Muscle of arm (tissue), 14 donors: ENCODE results near the gene SYCE1L. TPM values are rescaled to one million over a fixed set of nuclear protein-coding genes. Genes with fewer than 3 reads are reported as not detected.
"Not testable (repeated sequence)": the region's sequence is repeated elsewhere in the genome, so short reads cannot be mapped to it uniquely, and the experiment has no call there.

Experiments used
- DNase-seq: peaks from one replicate; pipeline ENCODE4 v3.0.0-alpha.2; 2013
- long read RNA-seq, 11 donors: transcript quantifications; one replicate each; lab custom pipeline, GENCODE V29; 2026
- polyA plus RNA-seq, 12 donors: library from polyadenylated mRNA; unstranded; fragments of 120-200 nt; gene quantifications; one replicate each; pipeline ENCODE4 v1.2.1, GENCODE V29; 2013; ENCODE audit not compliant: insufficient read length in 12 of 12

SYCE1L gene, protein sequence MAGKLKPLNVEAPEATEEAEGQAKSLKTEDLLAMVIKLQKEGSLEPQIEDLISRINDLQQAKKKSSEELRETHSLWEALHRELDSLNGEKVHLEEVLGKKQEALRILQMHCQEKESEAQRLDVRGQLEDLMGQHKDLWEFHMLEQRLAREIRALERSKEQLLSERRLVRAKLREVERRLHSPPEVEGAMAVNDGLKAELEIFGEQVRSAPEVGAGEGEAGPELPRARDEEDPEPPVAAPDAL
- 1 to 10 TPM in 10 of 12 donors, not detected in 2; 1.7 to 5.3 (median 3.7) TPM for polyA plus RNA-seq
- long read RNA-seq, donor 1, partial matches to known transcripts: 13 of 16 reads
- long read RNA-seq, donor 1, other reads (novel, unspliced or antisense): 0 of 16 reads
- long read RNA-seq, donor 2, partial matches to known transcripts: 11 of 11 reads
- long read RNA-seq, donor 2, other reads (novel, unspliced or antisense): 0 of 11 reads
- long read RNA-seq, donor 3, partial matches to known transcripts: 5 of 5 reads
- long read RNA-seq, donor 3, other reads (novel, unspliced or antisense): 0 of 5 reads
- long read RNA-seq, donor 4, partial matches to known transcripts: 0 of 1 reads
- long read RNA-seq, donor 4, other reads (novel, unspliced or antisense): 0 of 1 reads
- long read RNA-seq, donor 5, partial matches to known transcripts: 8 of 10 reads
- long read RNA-seq, donor 5, other reads (novel, unspliced or antisense): 0 of 10 reads
- long read RNA-seq, donor 6: 0 reads
- long read RNA-seq, donor 7, partial matches to known transcripts: 0 of 2 reads
- long read RNA-seq, donor 7, other reads (novel, unspliced or antisense): 0 of 2 reads
- long read RNA-seq, donor 8, partial matches to known transcripts: 0 of 1 reads
- long read RNA-seq, donor 8, other reads (novel, unspliced or antisense): 0 of 1 reads
- long read RNA-seq, donor 9, partial matches to known transcripts: 0 of 1 reads
- long read RNA-seq, donor 9, other reads (novel, unspliced or antisense): 0 of 1 reads
- long read RNA-seq, donor 10, partial matches to known transcripts: 8 of 8 reads
- long read RNA-seq, donor 10, other reads (novel, unspliced or antisense): 0 of 8 reads
- long read RNA-seq, donor 11, partial matches to known transcripts: 7 of 8 reads
- long read RNA-seq, donor 11, other reads (novel, unspliced or antisense): 0 of 8 reads

DNA sequence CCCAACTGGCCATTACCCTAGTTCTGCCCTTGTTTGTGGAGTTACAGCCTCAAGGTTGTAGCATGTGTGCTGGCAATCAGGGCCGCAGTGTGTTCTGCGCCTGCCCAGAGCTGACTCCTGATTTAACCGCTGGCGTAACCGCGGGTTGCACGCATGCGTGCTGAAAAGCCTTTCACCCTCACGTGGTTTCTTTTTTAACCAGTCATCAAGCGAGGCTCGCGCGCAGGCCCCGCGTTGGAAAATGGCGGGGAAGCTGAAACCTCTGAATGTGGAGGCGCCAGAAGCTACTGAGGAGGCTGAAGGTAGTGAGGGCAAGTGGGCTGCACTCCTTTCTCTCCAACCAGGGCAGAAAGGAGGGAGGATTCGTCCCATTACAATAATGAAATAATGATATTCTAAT, at the start of gene SYCE1L:
Gene SYCE1L, plus strand, starts transcription at position 198 of the 400 bp plus-strand sequence. Its CDS starts 44 bp downstream, at position 242.
- DNase-seq: no peak

DNA sequence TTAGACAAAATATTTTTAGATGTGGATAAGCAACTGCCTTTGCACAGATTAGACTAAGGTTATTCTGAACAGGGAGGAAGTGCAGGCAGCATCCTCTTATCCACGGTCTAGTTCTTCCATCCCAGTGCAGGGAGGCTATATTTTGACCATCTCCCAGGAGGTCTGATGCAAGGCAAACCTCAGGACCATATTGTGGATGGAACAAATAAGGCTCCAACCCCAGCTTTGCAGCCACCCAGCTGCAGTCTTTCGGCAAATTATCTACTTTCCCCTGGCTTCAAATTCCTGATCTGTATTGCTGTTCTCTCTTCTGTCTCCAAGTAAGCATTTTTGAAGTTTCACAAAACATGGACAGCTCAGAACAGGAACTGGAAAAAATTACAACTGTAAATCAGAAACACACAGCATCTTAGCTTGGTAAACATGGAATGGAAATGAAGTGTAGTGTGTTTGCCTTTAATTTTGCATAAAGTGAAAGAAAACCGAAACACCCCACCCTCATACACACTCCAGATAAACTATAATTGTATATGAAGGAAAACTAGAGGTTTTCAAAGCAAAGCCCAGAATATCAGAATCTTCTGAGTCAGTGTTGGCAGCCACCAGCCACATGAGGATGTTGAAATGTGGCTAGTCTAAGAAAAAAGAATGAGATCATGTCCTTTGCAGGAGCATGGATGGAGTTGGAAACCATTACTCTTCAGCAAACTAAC, 41.7 kb upstream of the SYCE1L start:
- DNase-seq: peak; percentile 77

DNA sequence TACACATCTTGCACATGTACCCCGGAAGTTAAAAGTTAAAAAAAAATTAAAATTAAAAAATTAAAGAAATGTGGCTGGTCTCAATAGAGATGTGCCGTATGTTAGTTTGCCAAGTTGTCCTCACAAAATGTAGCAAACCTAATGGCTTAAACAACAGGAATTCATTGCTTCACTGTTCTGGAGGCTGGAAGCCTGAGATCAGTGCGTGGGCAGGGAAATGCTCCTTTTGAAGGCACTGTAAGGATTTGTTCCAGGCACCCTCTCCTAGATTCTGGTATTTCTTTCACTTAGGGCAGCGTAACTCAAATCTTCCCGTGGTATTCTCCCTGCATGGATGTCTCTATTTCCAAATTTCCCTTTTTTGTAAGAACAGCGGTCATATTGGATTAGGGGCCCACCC, 40.9 kb upstream of the SYCE1L start:
- DNase-seq: no peak

DNA sequence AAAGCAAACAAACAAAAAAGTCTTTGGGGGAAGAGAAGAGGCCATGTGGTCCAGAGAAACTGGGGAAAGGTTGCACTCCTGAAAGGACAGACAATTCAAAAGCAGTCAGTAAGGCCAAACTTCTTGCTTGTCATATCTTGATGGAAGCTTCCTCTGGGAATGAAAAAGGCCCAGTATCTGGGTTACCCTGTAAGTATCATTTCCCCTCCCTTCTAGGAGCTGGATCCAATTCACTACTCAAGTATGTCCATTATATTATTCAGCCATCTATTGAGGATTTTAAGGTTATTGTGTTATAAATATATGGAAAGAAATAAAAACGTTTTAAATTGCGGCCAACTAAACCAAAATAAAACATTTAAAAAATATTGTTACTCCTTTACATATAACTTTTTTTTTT, 34.2 kb upstream of the SYCE1L start:
- DNase-seq: peak; percentile 61

DNA sequence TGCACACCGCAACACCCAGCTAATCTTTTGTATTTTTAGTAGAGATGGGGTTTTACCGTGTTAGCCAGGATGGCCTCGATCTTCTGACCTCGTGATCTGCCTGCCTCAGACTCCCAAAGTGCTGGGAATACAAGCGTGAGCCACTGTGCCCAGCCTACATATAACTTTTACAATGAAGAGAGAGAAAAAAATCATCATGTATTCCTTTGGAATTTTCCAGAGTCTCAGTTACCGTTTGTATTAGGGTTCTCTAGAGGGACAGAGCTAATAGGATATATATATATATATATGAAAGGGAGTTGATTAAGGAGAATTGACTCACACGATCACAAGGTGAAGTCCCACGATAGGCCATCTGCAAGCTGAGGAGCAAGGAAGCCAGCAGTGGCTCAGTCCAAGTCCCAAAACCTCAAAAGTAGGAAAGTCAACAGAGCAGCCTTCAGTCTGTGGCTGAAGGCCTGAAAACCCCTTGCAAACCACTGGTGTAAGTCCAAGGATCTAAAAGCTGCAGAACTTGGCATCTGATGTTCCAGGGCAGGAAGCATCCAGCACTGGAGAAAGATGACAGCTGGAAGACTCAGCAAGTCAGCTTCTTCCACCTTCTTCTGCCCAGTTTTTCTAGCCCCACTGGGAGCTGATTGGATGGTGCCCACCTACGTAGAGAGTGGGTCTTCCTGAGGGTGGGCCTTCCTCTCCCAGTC, 33.5 kb upstream of the SYCE1L start:
- DNase-seq: peak; percentile 85

DNA sequence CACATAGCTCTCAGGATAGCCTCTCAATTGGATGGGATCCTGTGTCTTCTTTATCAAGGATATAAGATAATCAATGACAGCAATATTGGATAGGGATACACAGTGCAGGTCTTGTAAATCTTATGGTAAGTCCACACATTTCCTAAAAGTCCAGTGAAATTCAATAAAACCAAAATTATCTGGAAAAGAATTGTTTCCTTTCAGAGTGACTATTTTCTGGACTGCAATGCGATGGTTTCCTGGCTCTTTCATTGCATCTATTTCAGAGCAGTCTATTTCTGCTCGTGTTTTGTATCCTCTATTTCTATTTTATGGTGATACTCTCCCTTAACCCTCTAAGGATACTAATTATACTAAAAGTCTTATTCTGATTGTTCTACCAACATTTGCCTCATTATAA, 32.5 kb upstream of the SYCE1L start:
- no peak for DNase-seq

DNA sequence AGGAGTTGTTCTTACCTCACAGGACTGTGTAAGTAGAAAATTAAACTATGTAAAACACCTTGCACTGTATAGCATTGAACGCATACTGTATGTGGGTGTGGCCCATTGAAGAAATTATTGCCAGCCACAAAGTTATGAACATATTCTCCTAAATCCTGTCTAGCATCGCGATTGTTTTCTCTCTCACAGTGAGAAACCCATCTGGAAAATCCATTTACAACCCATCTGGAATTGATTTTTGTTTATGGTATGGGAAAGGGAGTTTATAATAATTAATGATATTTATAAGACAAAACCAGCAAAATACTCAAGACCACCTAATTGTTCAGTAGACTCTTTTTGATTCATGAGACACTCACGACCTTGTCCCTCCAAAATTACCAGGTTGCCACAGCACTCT, 30.3 kb upstream of the SYCE1L start:
- no peak for DNase-seq

DNA sequence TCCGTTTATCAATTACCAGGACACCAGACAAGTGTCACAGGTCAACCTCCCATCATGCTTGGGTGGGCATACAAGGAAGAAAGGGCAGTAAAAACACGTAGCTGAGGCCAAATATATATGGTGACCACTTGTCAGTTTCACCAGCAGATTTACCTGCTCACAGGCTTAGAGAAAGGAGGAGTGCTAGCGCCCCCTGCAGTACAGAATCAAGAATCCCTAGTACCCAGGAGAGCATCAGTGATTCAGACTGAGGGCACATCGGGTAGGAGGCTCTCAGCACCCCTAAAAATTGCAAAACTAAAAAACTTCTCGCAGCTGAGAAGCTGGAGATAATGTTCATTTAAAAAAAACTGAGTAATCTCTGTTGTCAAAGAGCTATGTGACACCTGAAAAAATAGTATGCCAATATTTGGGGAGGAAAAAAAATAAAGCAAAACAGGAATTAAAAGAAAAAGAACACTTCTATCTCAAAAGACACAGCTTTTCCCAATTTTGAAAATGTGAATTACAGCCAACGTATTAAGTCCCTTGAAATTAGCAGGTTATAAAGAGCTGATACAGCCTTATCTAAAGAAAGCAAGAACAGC, 29.5 kb upstream of the SYCE1L start:
- DNase-seq: no peak

DNA sequence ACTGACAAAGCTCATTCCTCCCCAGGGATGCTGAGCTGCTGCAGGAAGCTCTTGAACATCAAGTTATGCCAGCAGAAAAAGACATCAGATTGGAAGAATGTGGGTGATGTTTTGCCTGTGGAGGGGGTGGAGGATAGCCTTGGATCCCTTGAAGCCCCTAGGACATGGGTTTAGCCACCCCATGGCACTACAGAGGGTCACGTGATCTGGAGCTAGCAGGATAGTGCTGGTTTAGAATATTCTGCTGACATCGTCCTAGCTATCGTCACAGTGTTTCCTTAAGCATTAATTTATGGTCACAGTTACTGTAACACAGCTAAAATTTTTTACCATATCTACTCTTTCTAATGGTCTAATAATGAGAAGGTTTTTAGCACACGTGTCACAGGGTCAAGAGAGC, 28.4 kb upstream of the SYCE1L start:
- no peak for DNase-seq

DNA sequence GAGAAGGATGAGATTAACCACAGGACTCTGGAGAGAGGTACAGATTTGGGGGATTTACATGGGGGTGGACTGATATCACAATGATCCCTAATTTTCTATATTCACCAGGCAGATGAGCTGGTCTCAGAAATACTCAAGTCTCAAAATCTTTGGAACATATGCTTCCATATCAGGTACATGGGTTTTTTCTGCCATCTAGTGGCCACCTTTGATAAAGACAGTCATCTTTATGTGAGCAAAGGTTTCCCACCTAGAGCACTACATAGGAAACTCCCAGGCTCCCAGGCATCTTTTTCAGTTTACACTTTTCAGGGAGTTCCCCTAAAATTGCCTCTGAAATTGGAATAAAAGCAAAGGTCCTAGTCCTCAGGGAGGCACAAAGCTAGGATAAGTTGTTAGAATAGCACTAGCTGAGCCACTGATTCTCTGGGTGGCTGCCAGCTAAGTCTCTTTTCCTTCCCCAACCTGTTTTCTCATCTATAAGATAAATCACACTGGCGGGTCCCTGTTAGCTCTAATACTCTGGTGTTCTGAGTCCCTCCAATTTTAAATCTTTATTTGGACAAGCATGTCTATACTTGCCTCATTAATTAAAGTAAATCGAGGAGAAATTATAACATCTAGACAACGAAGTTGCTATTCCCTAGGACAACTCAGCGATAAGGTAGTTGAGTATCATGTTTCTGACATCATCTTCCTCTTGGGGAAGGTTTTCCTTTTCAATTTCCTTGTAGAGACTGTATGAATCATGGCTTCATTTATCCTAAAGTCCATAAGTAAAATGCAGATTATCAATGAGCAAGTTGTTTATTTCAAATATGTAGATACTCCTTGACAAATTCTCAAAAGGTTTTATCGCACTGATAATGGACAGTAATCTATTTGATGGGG, 27.2 kb upstream of the SYCE1L start:
- peak; percentile 85 for DNase-seq

DNA sequence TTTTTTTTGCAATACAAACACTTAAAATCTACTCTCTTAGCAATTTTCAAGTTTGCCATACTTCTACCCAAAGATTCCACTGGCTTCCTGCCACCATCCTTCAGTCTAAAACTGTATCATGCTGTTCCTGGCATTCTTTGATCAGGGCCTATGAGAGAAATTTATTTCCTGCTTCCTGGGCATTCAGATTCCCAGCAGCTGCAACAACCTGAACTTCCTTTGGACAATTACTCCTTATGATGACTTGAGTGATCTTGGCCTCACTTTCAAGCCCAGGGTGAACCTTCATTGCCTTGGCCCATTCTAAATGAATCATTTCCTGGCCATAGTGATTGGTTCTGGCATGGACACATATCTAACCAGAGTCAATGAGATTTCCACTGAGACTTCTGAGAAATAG, 26.3 kb upstream of the SYCE1L start:
- no peak for DNase-seq

DNA sequence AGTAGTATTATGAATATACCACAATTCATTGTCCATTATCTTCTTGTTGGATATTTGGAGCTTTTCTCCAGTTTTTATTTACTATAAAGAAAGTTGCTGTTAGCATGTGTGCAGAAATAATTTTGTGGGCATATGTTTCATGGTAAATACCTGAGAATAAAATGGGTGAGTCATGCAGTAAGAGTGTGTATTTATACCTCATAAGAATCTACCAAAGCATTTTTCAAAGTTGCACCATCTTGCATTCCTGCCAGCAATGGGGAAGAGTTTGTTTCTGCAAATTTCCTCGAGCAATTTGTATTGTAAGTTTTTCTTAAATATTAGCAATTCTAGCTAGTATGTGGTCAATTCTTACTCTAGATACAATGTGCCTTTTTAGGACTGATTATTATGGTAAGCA, 16.1 kb upstream of the SYCE1L start:
- no peak for DNase-seq

DNA sequence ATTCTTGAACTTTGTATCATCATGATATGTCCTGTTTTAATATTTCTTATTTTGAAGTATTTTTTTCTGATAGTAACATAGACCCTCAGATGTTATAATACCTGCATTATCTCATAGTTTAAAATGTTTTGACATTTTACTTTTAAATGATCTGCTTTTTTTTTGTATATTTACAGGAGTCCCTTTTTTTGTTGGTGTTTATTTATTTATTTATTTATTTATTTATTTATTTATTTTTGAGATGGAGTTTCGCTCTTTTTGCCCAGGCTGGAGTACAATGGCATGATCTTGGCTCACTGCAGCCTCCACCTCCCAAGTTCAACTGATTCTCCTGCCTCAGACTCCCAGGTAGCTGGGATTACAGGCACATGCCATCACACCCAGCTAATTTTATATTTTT, 12.9 kb upstream of the SYCE1L start:
- not testable (repeated sequence) for DNase-seq

DNA sequence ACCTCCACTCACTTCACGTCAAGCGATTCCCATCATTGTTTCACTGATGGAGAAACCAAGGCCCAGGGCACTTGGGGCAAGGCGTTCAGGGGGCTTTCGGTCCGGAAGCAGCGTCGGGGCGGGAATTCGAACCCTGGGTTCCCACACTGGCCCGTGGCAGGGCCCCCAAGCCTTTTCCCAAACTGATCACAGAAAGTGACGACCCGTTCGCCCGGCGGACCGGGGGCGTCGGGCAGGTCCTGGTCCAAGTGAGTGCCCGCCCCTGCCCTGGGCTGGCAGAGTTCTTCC, 9.1 kb upstream of the SYCE1L start:
- no peak for DNase-seq

DNA sequence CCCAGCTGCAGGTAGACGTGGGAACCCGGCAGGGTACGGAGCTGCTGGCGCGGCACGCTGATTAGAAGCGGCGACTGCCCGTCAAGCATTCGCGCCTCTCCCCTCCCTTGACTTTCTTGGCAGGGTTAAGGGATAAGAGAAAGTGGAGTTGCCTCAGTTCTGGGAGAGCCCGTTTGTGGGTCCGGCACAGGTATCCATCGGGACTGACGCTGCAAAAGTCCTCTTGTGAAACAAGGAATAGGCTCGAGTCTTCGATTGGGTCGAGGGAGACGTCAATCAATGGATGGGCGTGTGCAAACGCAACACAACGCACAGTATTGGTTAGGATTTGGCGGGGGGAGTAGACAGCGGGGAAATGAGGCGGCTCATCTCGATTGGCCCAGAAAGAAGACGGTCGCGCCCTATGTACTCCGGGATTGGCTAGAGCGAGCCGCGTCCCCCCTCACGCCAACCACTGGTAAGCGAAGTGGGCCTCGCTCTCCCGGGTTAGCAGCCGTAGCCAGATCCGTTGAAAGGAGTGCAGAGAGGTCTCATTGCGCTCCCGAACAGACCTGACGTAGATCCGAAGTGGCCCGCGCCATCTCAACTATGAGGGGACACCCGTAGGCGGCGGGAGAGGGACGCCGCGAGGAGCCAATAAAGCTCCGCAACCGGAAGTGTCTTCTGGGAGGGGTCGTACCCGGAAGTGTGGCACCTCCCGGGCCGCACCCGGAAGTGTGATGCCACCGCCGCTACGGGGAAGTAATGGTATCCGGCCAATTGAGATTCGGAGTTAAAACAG, 8.5 kb upstream of the SYCE1L start, which contains the start of gene MON1B:
Gene MON1B, plus strand, starts transcription at position 713 of the 781 bp plus-strand sequence. CDS start 296 bp downstream, outside the sequence.
- peak; percentile 97 for DNase-seq

DNA sequence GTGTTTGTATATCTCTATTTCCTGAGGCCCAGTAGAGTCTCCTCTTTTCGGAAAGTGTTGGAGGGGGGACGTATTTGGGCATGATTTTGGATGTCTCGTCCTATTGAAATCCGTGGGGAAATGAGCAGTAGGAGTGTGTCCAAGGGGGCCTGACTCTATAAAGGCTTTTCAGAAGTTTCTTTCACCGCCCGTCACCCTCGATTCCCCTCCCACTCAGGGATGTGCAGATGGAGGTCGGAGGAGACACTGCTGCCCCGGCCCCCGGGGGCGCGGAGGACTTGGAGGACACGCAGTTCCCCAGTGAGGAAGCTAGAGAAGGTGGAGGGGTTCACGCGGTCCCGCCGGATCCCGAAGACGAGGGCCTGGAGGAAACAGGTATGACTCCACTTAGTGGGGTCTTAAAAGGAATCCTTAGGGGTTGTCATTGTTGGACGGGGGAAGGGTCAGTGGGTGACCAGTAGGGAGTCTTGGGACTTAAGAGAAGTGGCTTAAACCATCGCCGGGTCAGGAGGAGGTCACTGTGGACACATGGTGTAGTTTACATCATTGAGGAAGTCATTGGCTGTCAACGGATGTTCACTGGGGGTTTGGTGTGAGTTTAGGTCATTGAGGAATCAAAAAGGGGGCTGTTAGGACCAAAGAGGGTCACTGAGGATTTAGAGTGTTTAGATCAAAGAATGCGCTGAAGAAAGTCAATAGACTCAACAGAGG, 7.8 kb upstream of the SYCE1L start:
- DNase-seq: no peak

DNA sequence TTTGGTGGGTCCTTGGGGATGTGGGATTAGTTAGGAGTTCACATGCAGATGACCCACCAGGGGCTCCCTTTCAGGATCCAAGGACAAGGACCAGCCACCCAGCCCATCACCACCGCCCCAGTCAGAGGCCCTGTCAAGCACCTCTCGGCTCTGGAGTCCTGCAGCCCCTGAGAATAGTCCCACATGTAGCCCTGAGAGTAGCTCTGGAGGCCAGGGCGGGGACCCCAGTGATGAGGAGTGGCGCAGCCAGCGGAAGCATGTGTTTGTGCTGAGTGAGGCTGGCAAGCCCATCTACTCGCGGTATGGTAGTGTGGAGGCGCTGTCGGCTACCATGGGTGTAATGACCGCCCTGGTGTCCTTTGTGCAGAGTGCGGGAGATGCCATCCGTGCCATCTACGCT, 5.8 kb upstream of the SYCE1L start:
- no peak for DNase-seq
